DOHH2 (cell line): Measurements from ENCODE around the gene MARK3.
"Not testable (repeated sequence)": the region's sequence is repeated elsewhere in the genome, so short reads cannot be mapped to it uniquely, and the experiment has no call there.

Experiments
- H3F3A ChIP-seq: fragments of 200-600 bp; sonication (generic), shearing (Covaris generic); 2 replicates; pipeline ENCODE4 v1.6.0; 2016; ENCODE audit warnings: antibody characterized with exemption, mild to moderate bottlenecking; ENCODE audit not compliant: control insufficient read depth, insufficient read depth
- H3K27ac ChIP-seq: fragments of 200-600 bp; sonication (generic); 2 replicates; pipeline ENCODE4 v1.5.1; 2014; ENCODE audit warnings: low read depth, mild to moderate bottlenecking, low read length, moderate library complexity
- H3K27me3 ChIP-seq: fragments of 200-600 bp; sonication (generic); 2 replicates; pipeline ENCODE4 v1.6.1; 2014; ENCODE audit warnings: mild to moderate bottlenecking, low read length, mixed read lengths; ENCODE audit not compliant: control insufficient read depth
- H3K36me3 ChIP-seq: fragments of 200-600 bp; sonication (generic); 2 replicates; pipeline ENCODE4 v1.6.1; 2014; ENCODE audit warnings: mild to moderate bottlenecking, low read length, moderate library complexity, mixed read lengths; ENCODE audit not compliant: control insufficient read depth
- H3K4me1 ChIP-seq: fragments of 200-600 bp; sonication (generic); 2 replicates; pipeline ENCODE4 v1.6.1; 2014; ENCODE audit warnings: mild to moderate bottlenecking, low read length, mixed read lengths; ENCODE audit not compliant: control insufficient read depth
- H3K4me2 ChIP-seq: fragments of 200-600 bp; sonication (generic); 2 replicates; pipeline ENCODE4 v1.6.0; 2014; ENCODE audit warnings: mild to moderate bottlenecking, low read length, moderate library complexity
- H3K4me3 ChIP-seq: fragments of 200-600 bp; sonication (generic); 2 replicates; pipeline ENCODE4 v1.5.1; 2014; ENCODE audit warnings: mild to moderate bottlenecking, low read length, mixed read lengths
- H3K79me2 ChIP-seq: fragments of 200-600 bp; sonication (generic); 2 replicates; pipeline ENCODE4 v1.6.1; 2014; ENCODE audit warnings: mild to moderate bottlenecking, low read length, mixed read lengths; ENCODE audit not compliant: control insufficient read depth
- H3K9me2 ChIP-seq: fragments of 200-600 bp; sonication (generic); replicated peaks from 2 replicates; pipeline ENCODE4 v1.6.1; 2014; ENCODE audit warnings: mild to moderate bottlenecking, low read length, mixed read lengths; ENCODE audit not compliant: control insufficient read depth
- H3K9me3 ChIP-seq: fragments of 200-600 bp; sonication (generic); 2 replicates; pipeline ENCODE4 v1.6.1; 2014; ENCODE audit warnings: antibody characterized with exemption, low read length, mixed read lengths; ENCODE audit not compliant: control insufficient read depth, insufficient read depth
- H4K20me1 ChIP-seq: fragments of 200-600 bp; sonication (generic); 2 replicates; pipeline ENCODE4 v1.6.0; 2014; ENCODE audit warnings: low read depth, mild to moderate bottlenecking, antibody characterized with exemption, low read length, moderate library complexity; ENCODE audit not compliant: control insufficient read depth, insufficient read depth
- EZH2phosphoT487 ChIP-seq: fragments of 200-600 bp; sonication (generic); IDR thresholded peaks from 2 replicates; pipeline ENCODE4 v1.6.1; 2017; ENCODE audit warnings: borderline replicate concordance, mild to moderate bottlenecking, antibody characterized with exemption, low read length, moderate library complexity, mixed read lengths
- TF ChIP-seq, protein P1 (sequence below): fragments of 200-600 bp; sonication (generic); IDR thresholded peaks from one replicate; pipeline ENCODE4 v1.5.1; 2014; ENCODE audit warnings: antibody characterized with exemption, mild to moderate bottlenecking, low read depth, low read length; ENCODE audit not compliant: poor library complexity, severe bottlenecking

MARK3 gene

DNA sequence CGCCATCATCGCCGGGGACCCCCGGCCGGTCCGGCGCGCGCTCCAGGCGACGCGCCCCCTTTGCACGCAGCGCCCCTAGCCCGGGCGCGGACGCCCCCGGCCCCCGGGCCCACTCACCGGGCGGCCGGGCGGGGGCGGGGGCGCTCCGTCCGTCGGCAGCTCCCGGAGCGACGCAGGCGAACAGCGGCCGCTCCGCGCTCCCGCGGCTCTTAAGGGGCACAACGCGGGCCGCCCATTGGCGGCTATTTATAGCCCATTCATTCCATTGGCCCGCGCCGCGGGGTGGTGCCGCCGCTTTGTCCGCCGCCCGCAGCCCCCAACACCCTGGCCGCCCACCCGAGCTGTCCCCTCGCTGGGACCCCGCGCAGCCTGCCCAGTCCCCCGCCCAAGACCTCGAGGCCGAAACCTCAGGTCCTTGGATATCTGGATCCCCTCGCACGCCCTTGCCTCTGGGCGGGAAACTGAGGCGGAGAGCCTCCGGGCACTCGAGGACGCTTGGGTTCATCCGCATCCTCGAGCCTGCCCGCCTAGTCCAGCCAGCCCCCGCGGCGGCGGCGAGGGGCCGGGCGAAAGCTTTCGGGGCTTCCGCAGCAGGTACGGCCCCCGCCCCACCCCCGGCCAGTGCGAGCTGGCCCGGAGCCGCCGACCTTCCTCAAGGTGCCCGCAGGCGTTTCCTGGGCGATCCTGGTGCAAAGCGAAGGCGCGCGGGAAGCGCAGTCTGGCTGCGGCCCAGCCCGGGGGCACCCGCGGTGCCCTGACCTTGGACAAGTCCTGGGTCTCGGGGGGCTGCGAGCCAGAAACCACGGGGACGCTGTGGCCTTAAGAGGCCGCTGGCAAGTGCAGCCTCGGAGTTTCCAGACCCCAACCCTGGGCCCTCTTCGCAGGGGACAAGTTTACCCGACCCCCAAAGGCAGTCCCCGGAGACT lies 137.7 kb downstream of the MARK3 start, which contains the start of gene CKB:
Gene CKB, minus strand, starts transcription at position 182 of the 926 bp plus-strand sequence. CDS start 337 bp downstream, outside the sequence.
- TF ChIP-seq EZH2phosphoT487, result no peak
- TF ChIP-seq, protein P1, sequence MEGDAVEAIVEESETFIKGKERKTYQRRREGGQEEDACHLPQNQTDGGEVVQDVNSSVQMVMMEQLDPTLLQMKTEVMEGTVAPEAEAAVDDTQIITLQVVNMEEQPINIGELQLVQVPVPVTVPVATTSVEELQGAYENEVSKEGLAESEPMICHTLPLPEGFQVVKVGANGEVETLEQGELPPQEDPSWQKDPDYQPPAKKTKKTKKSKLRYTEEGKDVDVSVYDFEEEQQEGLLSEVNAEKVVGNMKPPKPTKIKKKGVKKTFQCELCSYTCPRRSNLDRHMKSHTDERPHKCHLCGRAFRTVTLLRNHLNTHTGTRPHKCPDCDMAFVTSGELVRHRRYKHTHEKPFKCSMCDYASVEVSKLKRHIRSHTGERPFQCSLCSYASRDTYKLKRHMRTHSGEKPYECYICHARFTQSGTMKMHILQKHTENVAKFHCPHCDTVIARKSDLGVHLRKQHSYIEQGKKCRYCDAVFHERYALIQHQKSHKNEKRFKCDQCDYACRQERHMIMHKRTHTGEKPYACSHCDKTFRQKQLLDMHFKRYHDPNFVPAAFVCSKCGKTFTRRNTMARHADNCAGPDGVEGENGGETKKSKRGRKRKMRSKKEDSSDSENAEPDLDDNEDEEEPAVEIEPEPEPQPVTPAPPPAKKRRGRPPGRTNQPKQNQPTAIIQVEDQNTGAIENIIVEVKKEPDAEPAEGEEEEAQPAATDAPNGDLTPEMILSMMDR, result no peak
- H3K9me3 ChIP-seq, result no peaks in the 10 kb centered on the region
- H3K27ac ChIP-seq, result no peak within 1 kb of the TSS
- no peaks in the 10 kb centered on the region for H3K79me2 ChIP-seq
- H3K36me3 ChIP-seq, result no peaks in the 10 kb centered on the region
- H3K4me1 ChIP-seq, result peaks cover 32% of the 10 kb centered on the region
- H3K4me2 ChIP-seq, result peak within 1 kb of the TSS; percentile 83
- H3F3A ChIP-seq, result 0 out of 2 replicates have a peak, but pooled peaks cover 2% of the 10 kb centered on the region
- peaks cover 25% of the 10 kb centered on the region for H3K27me3 ChIP-seq
- 0 out of 2 replicates have a peak, but pooled peaks cover 6% of the 10 kb centered on the region for H4K20me1 ChIP-seq
- H3K9me2 ChIP-seq, result no peaks in the 10 kb centered on the region
- H3K4me3 ChIP-seq, result peak within 1 kb of the TSS; percentile 71

DNA sequence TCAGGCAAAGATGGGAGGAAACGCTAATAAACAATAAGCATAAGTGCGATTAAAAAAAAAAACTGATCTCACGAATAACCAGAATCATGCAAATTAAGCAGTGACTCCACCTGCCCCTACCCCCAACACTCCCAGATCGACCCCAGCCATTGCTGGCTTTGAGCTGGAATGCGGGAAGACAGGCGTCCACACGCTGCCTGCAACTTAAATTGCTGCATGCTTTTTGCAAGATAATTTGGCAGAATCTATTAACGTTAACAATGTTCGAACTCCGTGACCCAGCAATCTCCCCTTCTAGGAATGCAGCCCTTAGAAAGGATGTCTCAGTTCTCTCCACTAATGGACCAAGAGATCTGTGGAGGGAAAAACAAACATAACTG lies 138.3 kb downstream of the MARK3 start:
- Histone ChIP-seq H3K27ac (no peak overlapping the region), H3K79me2 (peaks cover 5% of the 10 kb centered on the region), H3K9me2 (no peaks in the 10 kb centered on the region), H4K20me1 (0 out of 2 replicates have a peak, but pooled peaks cover 6% of the 10 kb centered on the region), H3K4me1 (peaks cover 38% of the 10 kb centered on the region), H3K4me2 (no peak overlapping the region), H3K9me3 (no peaks in the 10 kb centered on the region), H3K27me3 (peaks cover 25% of the 10 kb centered on the region), H3K4me3 (no peak overlapping the region), H3K36me3 (no peaks in the 10 kb centered on the region), H3F3A (0 out of 2 replicates have a peak, but pooled peaks cover 2% of the 10 kb centered on the region)
- TF ChIP-seq, protein P1, result no peak
- TF ChIP-seq EZH2phosphoT487, result no peak

DNA sequence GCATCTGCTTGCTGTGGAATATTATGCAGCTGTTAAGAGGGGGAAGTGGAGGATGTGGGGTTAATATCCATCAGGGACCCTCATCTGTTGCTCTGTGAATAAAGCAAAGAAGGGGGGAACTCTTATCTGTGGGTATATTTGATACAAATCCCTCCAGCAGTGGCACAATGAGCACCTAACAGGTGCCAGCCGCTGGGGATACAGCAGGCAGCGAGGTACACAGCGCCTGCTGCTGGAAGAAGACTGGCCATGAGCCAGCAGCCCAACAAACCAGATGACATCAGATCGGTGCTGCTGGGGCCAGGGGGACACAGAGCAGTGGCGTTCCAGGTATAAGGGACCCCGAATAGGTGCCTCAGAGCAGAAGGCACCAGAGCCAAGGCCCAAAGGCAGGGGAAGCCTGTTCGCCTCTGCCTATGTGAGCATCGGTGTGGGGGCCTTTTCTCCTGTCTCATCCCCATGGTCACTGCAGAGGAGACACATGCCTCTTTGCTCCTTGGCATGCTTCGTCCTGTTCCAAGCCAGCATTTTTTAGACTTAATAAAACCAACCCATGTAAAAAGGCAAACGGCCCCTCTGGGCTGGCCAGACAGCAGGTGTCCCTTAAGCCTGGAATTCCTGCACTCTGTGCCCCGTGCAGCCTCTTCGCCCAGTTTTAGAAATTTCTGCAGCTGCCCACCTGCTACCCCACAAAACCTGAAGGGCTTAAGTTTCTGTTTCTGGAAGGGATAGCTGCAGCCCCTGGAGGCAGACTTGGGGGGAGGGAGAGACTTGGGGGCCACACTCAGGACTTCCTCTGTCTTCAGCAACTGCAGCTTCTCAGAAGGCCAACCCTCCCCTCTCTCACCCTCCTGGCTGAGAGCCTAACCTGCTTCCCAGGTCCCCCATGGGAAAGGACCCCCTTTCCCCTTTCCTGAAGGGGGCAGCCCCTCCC lies 139.1 kb downstream of the MARK3 start:
- H3K9me3 ChIP-seq, result no peaks in the 10 kb centered on the region
- H4K20me1 ChIP-seq, result 0 out of 2 replicates have a peak, but pooled peaks cover under 1% of the 10 kb centered on the region
- H3K4me1 ChIP-seq, result peaks cover 39% of the 10 kb centered on the region
- H3K4me3 ChIP-seq, result no peak overlapping the region
- TF ChIP-seq, protein P1, result peak; percentile 49
- TF ChIP-seq EZH2phosphoT487, result no peak
- peaks cover 11% of the 10 kb centered on the region for H3K79me2 ChIP-seq
- no peak overlapping the region for H3K27ac ChIP-seq
- no peak overlapping the region for H3K4me2 ChIP-seq
- 0 out of 2 replicates have a peak, but pooled peaks cover 2% of the 10 kb centered on the region for H3F3A ChIP-seq
- H3K36me3 ChIP-seq, result no peaks in the 10 kb centered on the region; the same call in 1 of the 2 replicates
- peaks cover 21% of the 10 kb centered on the region for H3K27me3 ChIP-seq
- H3K9me2 ChIP-seq, result no peaks in the 10 kb centered on the region

DNA sequence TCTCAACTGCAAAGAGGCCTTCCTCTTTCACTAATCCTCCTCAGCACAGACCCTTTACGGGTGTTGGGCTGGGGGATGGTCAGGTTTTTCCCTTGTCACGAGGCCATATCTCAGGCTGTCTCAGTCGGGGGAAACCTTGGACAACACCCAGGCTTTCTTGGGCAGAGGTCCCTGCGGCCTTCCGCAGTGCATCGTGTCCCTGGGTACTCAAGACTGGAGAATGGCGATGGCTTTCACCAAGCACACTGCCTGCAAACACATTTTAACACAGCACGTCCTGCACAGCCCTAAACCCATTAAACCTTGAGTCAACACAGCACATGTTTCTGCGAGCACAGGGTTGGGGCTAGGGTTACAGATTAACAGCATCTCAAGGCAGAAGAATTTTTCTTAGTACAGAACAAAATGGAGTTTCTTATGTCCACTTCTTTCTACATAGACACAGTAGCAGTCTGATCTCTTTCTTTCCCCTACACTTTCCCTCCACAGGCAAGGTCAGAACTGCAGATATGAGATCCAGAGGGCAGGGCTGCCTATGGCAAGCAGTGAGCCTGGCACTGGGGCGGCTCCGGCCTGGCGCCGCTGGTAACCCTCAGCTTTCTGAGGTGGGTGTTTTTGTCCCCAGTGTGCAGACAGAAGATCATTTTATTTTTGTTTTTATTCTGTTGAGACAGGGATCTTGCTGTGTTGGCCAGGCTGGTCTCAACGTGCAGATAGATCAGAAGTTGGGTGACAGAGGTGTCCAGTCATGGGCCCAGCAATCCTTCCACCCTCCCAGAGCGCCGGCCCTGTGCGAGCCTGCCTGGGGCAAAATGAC lies 140.4 kb downstream of the MARK3 start:
- H3K27ac ChIP-seq, result not testable (repeated sequence)

More for the DNA sequence above, 140.4 kb downstream of the MARK3 start:
- peaks cover 25% of the 10 kb centered on the region for H3K79me2 ChIP-seq
- not testable (repeated sequence) for H3K9me2 ChIP-seq, H3K4me2 ChIP-seq, H3F3A ChIP-seq, H3K36me3 ChIP-seq, H3K9me3 ChIP-seq, H4K20me1 ChIP-seq, H3K4me3 ChIP-seq
- H3K27me3 ChIP-seq, result peaks cover 14% of the 10 kb centered on the region
- H3K4me1 ChIP-seq, result peaks cover 39% of the 10 kb centered on the region
